CD4-positive, alpha-beta T cell treated with Interleukin-4 for 4 hours (primary cell): ENCODE data around the gene CETP.
A peak's percentile ranks its signal among the peaks of the same experiment; 100 is the strongest.

ENCODE experiments used
- DNase-seq: peaks from one replicate; pipeline ENCODE4 v3.0.0-alpha.2; 2020

Gene CETP

GRCh38 chr16:56935201-56935600 is 26.5 kb upstream of the CETP start:
- no peak for DNase-seq

- no peak for DNase-seq
These were observed 25.3 kb upstream of the CETP start for GRCh38 chr16:56936491-56936890.

- no peak for DNase-seq
These were observed 24.8 kb upstream of the CETP start for GRCh38 chr16:56936950-56937349.

- peak; percentile 72 for DNase-seq
These were observed 22.9 kb upstream of the CETP start for GRCh38 chr16:56938664-56939513.

GRCh38 chr16:56939801-56940200 is 21.9 kb upstream of the CETP start:
- DNase-seq: no peak

- no peak for DNase-seq
These were observed 20.7 kb upstream of the CETP start for GRCh38 chr16:56941092-56941491.

- no peak for DNase-seq
These were observed 19.9 kb upstream of the CETP start for GRCh38 chr16:56941856-56942331.

- DNase-seq: no peak
These were observed 17.9 kb upstream of the CETP start for GRCh38 chr16:56943761-56944375.

- no peak for DNase-seq
These were observed 16.6 kb upstream of the CETP start for GRCh38 chr16:56944954-56945839.

- no peak for DNase-seq
These were observed 15.8 kb upstream of the CETP start for GRCh38 chr16:56945847-56946527.

- no peak for DNase-seq
These were observed 14.8 kb upstream of the CETP start for GRCh38 chr16:56946767-56947603.

GRCh38 chr16:56947604-56947995 is 14.2 kb upstream of the CETP start:
- no peak for DNase-seq

GRCh38 chr16:56948234-56948633 is 13.5 kb upstream of the CETP start:
- DNase-seq: no peak

- no peak for DNase-seq
These were observed 11.7 kb upstream of the CETP start for GRCh38 chr16:56950051-56950450.

GRCh38 chr16:56950455-56950854 is 11.3 kb upstream of the CETP start:
- DNase-seq: no peak

- peak; percentile 46 for DNase-seq
These were observed 10.6 kb upstream of the CETP start for GRCh38 chr16:56950881-56951771.

- DNase-seq: no peak
These were observed 8.7 kb upstream of the CETP start for GRCh38 chr16:56953006-56953405.

GRCh38 chr16:56956076-56956475 is 5.7 kb upstream of the CETP start:
- DNase-seq: no peak

GRCh38 chr16:56956756-56957155 is 5.0 kb upstream of the CETP start:
- no peak for DNase-seq

GRCh38 chr16:56960681-56961281 is 969 bp upstream of the CETP start:
- DNase-seq: no peak
